Measurements from ENCODE around the gene EEFSEC. TPM values are rescaled to one million over a fixed set of nuclear protein-coding genes. Genes with fewer than 3 reads are reported as not detected.

Gene EEFSEC
- polyA plus RNA-seq, 1 donor from 2014 or later = 4.6 TPM

GRCh38 chr3:128283421-128283820, 130.1 kb downstream of the EEFSEC start:
- Histone ChIP-seq H3K4me2 (ENCODE audit: low read length) (no peak overlapping the region), H3K36me3 (ENCODE audit: insufficient read depth, low read length) (no peaks in the 10 kb centered on the region), H3K9me3 (ENCODE audit: low read length) (no peaks in the 10 kb centered on the region), H3F3A (ENCODE audit: insufficient read depth, low read length, poor library complexity, severe bottlenecking) (no peaks in the 10 kb centered on the region), H4K20me1 (ENCODE audit: insufficient read depth) (no peaks in the 10 kb centered on the region), H3K9ac (ENCODE audit: low read length) (no peak overlapping the region), H3K4me3 (ENCODE audit: low read length) (no peak overlapping the region), H3K27ac (ENCODE audit: low read length) (no peak overlapping the region), H3K27me3 (ENCODE audit: insufficient read depth, low read depth, low read length) (no peaks in the 10 kb centered on the region), H3K79me2 (replicated peaks; ENCODE audit: insufficient read depth, low read length) (no peaks in the 10 kb centered on the region), H2AFZ (ENCODE audit: low read depth, low read length) (no peak overlapping the region), H3K9me2 (ENCODE audit: insufficient read depth, low read length) (no peaks in the 10 kb centered on the region)
- no peak for TF ChIP-seq REST (IDR thresholded peaks at IDR 0.05; ENCODE audit: borderline replicate concordance)
- TF ChIP-seq POLR2AphosphoS5 (IDR thresholded peaks at IDR 0.05) = no peak
- no peak for TF ChIP-seq EZH2 (IDR thresholded peaks at IDR 0.05; ENCODE audit: borderline replicate concordance, insufficient read depth, low read length, poor library complexity, severe bottlenecking)
- no peak for TF ChIP-seq CTCF (IDR thresholded peaks at IDR 0.05; ENCODE audit: poor library complexity, severe bottlenecking)
- TF ChIP-seq TAF1 (IDR thresholded peaks at IDR 0.05; ENCODE audit: low read depth) = no peak
- no peak for TF ChIP-seq RAD21 (conservative IDR thresholded peaks at IDR 0.05)
- no peak for TF ChIP-seq SMC3 (conservative IDR thresholded peaks at IDR 0.05; ENCODE audit: poor library complexity)
- no peak for TF ChIP-seq MXI1 (conservative IDR thresholded peaks at IDR 0.05; ENCODE audit: poor library complexity, severe bottlenecking)
- TF ChIP-seq EP300 (conservative IDR thresholded peaks at IDR 0.05; ENCODE audit: poor library complexity, severe bottlenecking) = no peak

- H3K9ac ChIP-seq (ENCODE audit: low read length) = no peak overlapping the region
- H4K20me1 ChIP-seq (ENCODE audit: insufficient read depth) = no peaks in the 10 kb centered on the region
- H3K9me2 ChIP-seq (ENCODE audit: insufficient read depth, low read length) = no peaks in the 10 kb centered on the region
- TF ChIP-seq SMC3 (conservative IDR thresholded peaks at IDR 0.05; ENCODE audit: poor library complexity) (no peak), RAD21 (conservative IDR thresholded peaks at IDR 0.05) (no peak), TAF1 (IDR thresholded peaks at IDR 0.05; ENCODE audit: low read depth) (no peak)
- no peaks in the 10 kb centered on the region for H3K9me3 ChIP-seq (ENCODE audit: low read length)
- no peaks in the 10 kb centered on the region for H3K27me3 ChIP-seq (ENCODE audit: insufficient read depth, low read depth, low read length)
- no peaks in the 10 kb centered on the region for H3K36me3 ChIP-seq (ENCODE audit: insufficient read depth, low read length)
- H3K79me2 ChIP-seq (replicated peaks; ENCODE audit: insufficient read depth, low read length) = no peaks in the 10 kb centered on the region
- no peak overlapping the region for H3K4me2 ChIP-seq (ENCODE audit: low read length)
- no peak overlapping the region for H3K27ac ChIP-seq (ENCODE audit: low read length)
- no peaks in the 10 kb centered on the region for H3F3A ChIP-seq (ENCODE audit: insufficient read depth, low read length, poor library complexity, severe bottlenecking)
- no peak overlapping the region for H3K4me3 ChIP-seq (ENCODE audit: low read length)
- no peak overlapping the region for H2AFZ ChIP-seq (ENCODE audit: low read depth, low read length)
Observed at GRCh38 chr3:128285042-128285966, 132.0 kb downstream of the EEFSEC start.

Measured in neural cell (in vitro differentiated cells).